IMR-90 (cell line): ENCODE results near the gene KMT2A. TPM values are rescaled to one million over a fixed set of nuclear protein-coding genes. Genes with fewer than 3 reads are reported as not detected.
A peak's percentile ranks its signal among the peaks of the same experiment; 100 is the strongest.

ENCODE experiments used
- ATAC-seq: fragments of 200-7000 bp; cut with Tn5 transposase; 2 replicates; pipeline ENCODE4 v1.9.1; 2020; ENCODE audit warnings: low read depth, mild to moderate bottlenecking, moderate library complexity
- BruUV-seq: library from RNA; stranded (reverse); fragments of 400-500 nt; replicated peaks from 2 replicates; lab custom pipeline; 2021; lab: Mats Ljungman, UMichigan
- CTCF ChIA-PET: fragments of 300-600 bp; formaldehyde crosslinking; extraction: SDS; loops from one replicate; lab custom pipeline; 2021; ENCODE audit warnings: antibody characterized with exemption; lab: Yijun Ruan, JAX
- POLR2A ChIA-PET: fragments of 300-600 bp; sonication (Branson Sonifier 250); formaldehyde crosslinking; loops from one replicate; lab custom pipeline; 2022; ENCODE audit warnings: antibody characterized with exemption; ENCODE audit not compliant: unreplicated experiment; lab: Charles Lee
- DNase-seq: peaks from one replicate; pipeline ENCODE4 v3.0.0; 2013
- H2AFZ ChIP-seq: replicated peaks from 2 replicates; pipeline ENCODE3; 2013; ENCODE audit warnings: low read length, mild to moderate bottlenecking; ENCODE audit not compliant: poor library complexity
- H2AK5ac ChIP-seq: 2 replicates; pipeline ENCODE4 v1.6.1; 2013; ENCODE audit warnings: low read depth, low read length, inconsistent platforms
- H2AK9ac ChIP-seq: replicated peaks from 2 replicates; pipeline ENCODE3; 2013; ENCODE audit warnings: mild to moderate bottlenecking, low read depth, low read length, moderate library complexity; ENCODE audit not compliant: poor library complexity
- H2BK120ac ChIP-seq: 2 replicates; pipeline ENCODE4 v1.6.1; 2013; ENCODE audit warnings: low read depth, low read length, inconsistent platforms
- H2BK15ac ChIP-seq: 3 replicates; pipeline ENCODE4 v1.6.1; 2013; ENCODE audit warnings: low read depth, low read length, inconsistent platforms
- H2BK20ac ChIP-seq: 2 replicates; pipeline ENCODE4 v1.6.1; 2013; ENCODE audit warnings: low read depth, mild to moderate bottlenecking, inconsistent platforms, low read length, moderate library complexity
- H2BK5ac ChIP-seq: 2 replicates; pipeline ENCODE4 v1.6.1; 2013; ENCODE audit warnings: mild to moderate bottlenecking, low read depth, low read length, inconsistent platforms; ENCODE audit not compliant: poor library complexity, severe bottlenecking
- H3K14ac ChIP-seq: replicated peaks from 2 replicates; pipeline ENCODE4 v1.6.1; 2013; ENCODE audit warnings: low read depth, low read length, inconsistent platforms
- H3K18ac ChIP-seq: 2 replicates; pipeline ENCODE4 v1.6.1; 2013; ENCODE audit warnings: low read depth, low read length, control low read depth
- H3K23ac ChIP-seq: 2 replicates; pipeline ENCODE4 v1.6.1; 2013; ENCODE audit warnings: low read depth, low read length, inconsistent platforms
- H3K27ac ChIP-seq: 2 replicates; pipeline ENCODE4 v1.5.1; 2013; ENCODE audit warnings: mild to moderate bottlenecking, control low read depth, low read length; ENCODE audit not compliant: insufficient read depth
- H3K27me3 ChIP-seq: 2 replicates; pipeline ENCODE4 v1.6.1; 2013; ENCODE audit warnings: low read length; ENCODE audit not compliant: control insufficient read depth, insufficient read depth
- H3K36me3 ChIP-seq: 2 replicates; pipeline ENCODE4 v1.6.1; 2013; ENCODE audit warnings: low read length, mixed read lengths; ENCODE audit not compliant: control insufficient read depth, insufficient read depth
- H3K4ac ChIP-seq: 2 replicates; pipeline ENCODE4 v1.6.1; 2013; ENCODE audit warnings: low read depth, low read length, inconsistent platforms
- H3K4me1 ChIP-seq: 2 replicates; pipeline ENCODE4 v1.6.1; 2013; ENCODE audit warnings: low read length, mixed read lengths; ENCODE audit not compliant: control insufficient read depth, insufficient read depth
- H3K4me2 ChIP-seq: 2 replicates; pipeline ENCODE4 v1.6.1; 2013; ENCODE audit warnings: low read depth, mild to moderate bottlenecking, control low read depth, low read length, moderate library complexity
- H3K4me3 ChIP-seq: 2 replicates; pipeline ENCODE4 v1.5.1; 2013; ENCODE audit warnings: low read depth, mild to moderate bottlenecking, control low read depth, low read length, moderate library complexity; ENCODE audit not compliant: insufficient read depth
- H3K56ac ChIP-seq: 2 replicates; pipeline ENCODE4 v1.6.1; 2013; ENCODE audit warnings: low read length, inconsistent platforms; ENCODE audit not compliant: insufficient read depth; ENCODE audit errors: extremely low read depth
- H3K79me1 ChIP-seq, 2 experiments: 2 replicates each; pipeline ENCODE4 v1.6.1; 2013; ENCODE audit warnings: low read length in 2 of 2, inconsistent platforms in 1 of 2, low read depth in 1 of 2
- H3K9ac ChIP-seq: 2 replicates; pipeline ENCODE4 v1.6.1; 2013; ENCODE audit warnings: low read depth, low read length, control low read depth
- H3K9me1 ChIP-seq: 2 replicates; pipeline ENCODE4 v1.6.1; 2013; ENCODE audit warnings: low read length, inconsistent platforms; ENCODE audit not compliant: insufficient read depth
- H3K9me3 ChIP-seq: 2 replicates; pipeline ENCODE4 v1.6.1; 2013; ENCODE audit warnings: low read length; ENCODE audit not compliant: control insufficient read depth, insufficient read depth
- H4K20me1 ChIP-seq: 2 replicates; pipeline ENCODE4 v1.6.1; 2013; ENCODE audit warnings: low read length, inconsistent platforms; ENCODE audit not compliant: insufficient read depth
- H4K5ac ChIP-seq: 2 replicates; pipeline ENCODE4 v1.6.1; 2013; ENCODE audit warnings: mild to moderate bottlenecking, low read depth, low read length, control low read depth
- H4K8ac ChIP-seq, 2 experiments: 2 replicates each; pipeline ENCODE4 v1.6.1; 2013; ENCODE audit warnings: low read depth in 2 of 2, low read length in 2 of 2, control low read depth in 1 of 2, inconsistent platforms in 1 of 2
- H4K91ac ChIP-seq: 2 replicates; pipeline ENCODE4 v1.6.1; 2013; ENCODE audit warnings: low read depth, low read length, inconsistent platforms; ENCODE audit not compliant: insufficient read depth
- BHLHE40 ChIP-seq: fragments of 150-350 bp; IDR thresholded peaks from 2 replicates; pipeline ENCODE4 v1.6.1; 2016; ENCODE audit warnings: mild to moderate bottlenecking, low read depth, low read length
- FOS ChIP-seq: fragments of 150-350 bp; IDR thresholded peaks from 2 replicates; pipeline ENCODE4 v1.6.1; 2016; ENCODE audit warnings: low read depth, low read length
- MAFK ChIP-seq: IDR thresholded peaks from 2 replicates; pipeline ENCODE4 v1.6.1; 2012; ENCODE audit warnings: low read depth, low read length, improper control_type of control experiment
- MAZ ChIP-seq: IDR thresholded peaks from 2 replicates; pipeline ENCODE4 v1.6.1; 2012; ENCODE audit warnings: low read depth, mild to moderate bottlenecking, low read length, improper control_type of control experiment, moderate library complexity, borderline replicate concordance
- NFE2L2 ChIP-seq: fragments of 150-350 bp; IDR thresholded peaks from 2 replicates; pipeline ENCODE4 v1.6.1; 2016; ENCODE audit warnings: low read depth, mild to moderate bottlenecking, low read length
- POLR2A ChIP-seq: IDR thresholded peaks from 2 replicates; pipeline ENCODE4 v1.6.1; 2012; ENCODE audit warnings: mild to moderate bottlenecking, low read depth, low read length
- RCOR1 ChIP-seq: IDR thresholded peaks from 2 replicates; pipeline ENCODE4 v1.6.1; 2012; ENCODE audit warnings: mild to moderate bottlenecking, low read length, improper control_type of control experiment; ENCODE audit not compliant: insufficient replicate concordance
- WGBS, 2 experiments: methylation state at CpG; one replicate each; pipeline versions ENCODE4 v1.1.5 to v1.1.7; 2013; ENCODE audit warnings: missing lambda C conversion rate in 2 of 2; ENCODE audit not compliant: insufficient read length in 1 of 2; ENCODE audit errors: extremely low coverage in 2 of 2; 5-methylcytosine and 5-hydroxymethylcytosine counted together
- dilution Hi-C: fragments of 300-500 bp; cut with HindIII; formaldehyde crosslinking; loops from one replicate; pipeline ENCODE4 v1.14.3; 2018; ENCODE audit warnings: low sequenced_read_pairs; ENCODE audit not compliant: unreplicated experiment
- in situ Hi-C: fragments of 300-500 bp; cut with MboI; formaldehyde crosslinking; loops from 3 replicates; pipeline ENCODE4 v1.14.3; 2019; ENCODE audit warnings: low sequenced_read_pairs, inconsistent platforms, mixed read lengths
- intact Hi-C: fragments of 100-400 bp; cut with micrococcal nuclease; formaldehyde crosslinking; loops from 2 replicates; pipeline ENCODE4 v1.10.0; 2022
- polyA plus RNA-seq, 3 experiments: library from polyadenylated mRNA; depleted of rRNA; stranded (reverse); fragments of >200 nt; gene quantifications; 2 replicates each; pipeline ENCODE4 v1.2.3, GENCODE V29; 2012; ENCODE audit warnings: low replicate concordance in 1 of 3
- total RNA-seq: library from RNA; depleted of rRNA; stranded (reverse); fragments of >200 nt; gene quantifications from 2 replicates; pipeline ENCODE4 v1.2.3, GENCODE V29; 2012
- TF ChIP-seq, protein P1 (sequence below): fragments of 150-350 bp; IDR thresholded peaks from 2 replicates; pipeline ENCODE4 v1.6.1; 2016; ENCODE audit warnings: low read depth, mild to moderate bottlenecking, low read length, moderate library complexity, borderline replicate concordance
- TF ChIP-seq, protein P2 (sequence below): conservative IDR thresholded peaks from 2 replicates; pipeline ENCODE4 v1.5.1; 2012; ENCODE audit warnings: mild to moderate bottlenecking, low read depth, low read length, improper control_type of control experiment

The KMT2A gene
- total and polyA plus RNA-seq, 2 of the 4 experiments (the other 2 are of a cell fraction) = 18.2 to 21.1 TPM

DNA sequence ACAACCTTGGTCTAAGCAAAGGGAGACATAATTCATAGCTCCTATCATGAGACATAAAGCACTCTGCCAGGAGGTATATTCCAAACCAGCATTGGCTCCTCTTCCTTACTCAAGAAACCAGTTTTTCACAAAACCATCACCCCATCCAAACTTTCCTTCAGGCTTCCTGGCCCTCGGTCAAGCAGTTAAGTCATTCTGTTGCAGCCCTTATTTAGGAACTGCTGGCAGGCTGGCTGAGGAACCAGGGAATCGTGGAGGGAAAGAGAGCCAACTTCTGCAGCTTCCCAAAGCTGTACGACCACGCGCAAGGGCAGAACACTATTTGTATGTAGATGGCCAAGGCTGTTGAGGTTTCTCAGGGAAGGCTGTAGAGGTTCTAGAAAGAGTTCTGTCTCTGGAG lies 128.8 kb downstream of the KMT2A start:
- no peak overlapping the region for H3K4me3 ChIP-seq
- DNase-seq (no peak), ATAC-seq (no peak)
- no peak overlapping the region for H3K27ac ChIP-seq
- in situ Hi-C loops = no loop called here
- peaks cover 10% of the 10 kb centered on the region for H3K9me1 ChIP-seq
- H3K79me1 ChIP-seq = peaks cover 12 to 15% of the 10 kb centered on the region in 2 experiments
- 0 out of 2 replicates have a peak overlapping the region, but pooled peaks have one; percentile 30 for H3K4ac ChIP-seq
- no TSS peak for BruUV-seq
- H3K36me3 ChIP-seq = no peaks in the 10 kb centered on the region; the same call in 1 of the 2 replicates
- H4K91ac ChIP-seq = no peak overlapping the region
- H4K5ac ChIP-seq = no peak overlapping the region
- no peak overlapping the region for H2BK120ac ChIP-seq
- ChIA-PET CTCF (no interaction called here), POLR2A (no interaction called here)
- H3K23ac ChIP-seq = no peak overlapping the region
- H2AK9ac ChIP-seq = peak overlapping the region; percentile 25
- H2BK20ac ChIP-seq = no peak overlapping the region
- H3K18ac ChIP-seq = no peak overlapping the region
- no peaks in the 10 kb centered on the region for H3K27me3 ChIP-seq
- 0 out of 2 replicates have a peak overlapping the region, but pooled peaks have one; percentile 39 for H3K14ac ChIP-seq
- H4K8ac ChIP-seq = peak overlapping the region; percentile 72 to 74; a peak in 2 of 4 replicates
- peak overlapping the region; percentile 69 for H3K4me2 ChIP-seq
- intact Hi-C loops = loop anchor here (5.0 kb wide), 3 partner anchors 368 to 1793 kb away; partner anchors contain the start of gene BUD13
- H3K56ac ChIP-seq = no peak overlapping the region
- 13% methylated on average over 1 of the region's 5 CpGs; no CpG with 5 or more reads in 1 of the 2 experiments for WGBS, 2 experiments
- H3K4me1 ChIP-seq = peaks cover 2% of the 10 kb centered on the region; the same call in 1 of the 2 replicates
- H4K20me1 ChIP-seq = no peaks in the 10 kb centered on the region
- H2AK5ac ChIP-seq = peak overlapping the region; percentile 3; the same call in 1 of the 2 replicates
- peak overlapping the region; percentile 26 for H2AFZ ChIP-seq
- no peaks in the 10 kb centered on the region for H3K9me3 ChIP-seq
- H3K9ac ChIP-seq = peak overlapping the region; percentile 32; the same call in 1 of the 2 replicates
- dilution Hi-C loops = no loop called here
- H2BK5ac ChIP-seq = no peak overlapping the region
- TF ChIP-seq BHLHE40 (no peak), POLR2A (no peak), RCOR1 (no peak), MAZ (no peak), NFE2L2 (no peak), MAFK (no peak), FOS (no peak)
- TF ChIP-seq, protein P1, sequence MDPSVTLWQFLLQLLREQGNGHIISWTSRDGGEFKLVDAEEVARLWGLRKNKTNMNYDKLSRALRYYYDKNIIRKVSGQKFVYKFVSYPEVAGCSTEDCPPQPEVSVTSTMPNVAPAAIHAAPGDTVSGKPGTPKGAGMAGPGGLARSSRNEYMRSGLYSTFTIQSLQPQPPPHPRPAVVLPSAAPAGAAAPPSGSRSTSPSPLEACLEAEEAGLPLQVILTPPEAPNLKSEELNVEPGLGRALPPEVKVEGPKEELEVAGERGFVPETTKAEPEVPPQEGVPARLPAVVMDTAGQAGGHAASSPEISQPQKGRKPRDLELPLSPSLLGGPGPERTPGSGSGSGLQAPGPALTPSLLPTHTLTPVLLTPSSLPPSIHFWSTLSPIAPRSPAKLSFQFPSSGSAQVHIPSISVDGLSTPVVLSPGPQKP = no peak
- TF ChIP-seq, protein P2, sequence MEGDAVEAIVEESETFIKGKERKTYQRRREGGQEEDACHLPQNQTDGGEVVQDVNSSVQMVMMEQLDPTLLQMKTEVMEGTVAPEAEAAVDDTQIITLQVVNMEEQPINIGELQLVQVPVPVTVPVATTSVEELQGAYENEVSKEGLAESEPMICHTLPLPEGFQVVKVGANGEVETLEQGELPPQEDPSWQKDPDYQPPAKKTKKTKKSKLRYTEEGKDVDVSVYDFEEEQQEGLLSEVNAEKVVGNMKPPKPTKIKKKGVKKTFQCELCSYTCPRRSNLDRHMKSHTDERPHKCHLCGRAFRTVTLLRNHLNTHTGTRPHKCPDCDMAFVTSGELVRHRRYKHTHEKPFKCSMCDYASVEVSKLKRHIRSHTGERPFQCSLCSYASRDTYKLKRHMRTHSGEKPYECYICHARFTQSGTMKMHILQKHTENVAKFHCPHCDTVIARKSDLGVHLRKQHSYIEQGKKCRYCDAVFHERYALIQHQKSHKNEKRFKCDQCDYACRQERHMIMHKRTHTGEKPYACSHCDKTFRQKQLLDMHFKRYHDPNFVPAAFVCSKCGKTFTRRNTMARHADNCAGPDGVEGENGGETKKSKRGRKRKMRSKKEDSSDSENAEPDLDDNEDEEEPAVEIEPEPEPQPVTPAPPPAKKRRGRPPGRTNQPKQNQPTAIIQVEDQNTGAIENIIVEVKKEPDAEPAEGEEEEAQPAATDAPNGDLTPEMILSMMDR = no peak
- no peak overlapping the region for H2BK15ac ChIP-seq
